ENCODE data around the gene FOSL1. TPM values are rescaled to one million over a fixed set of nuclear protein-coding genes. Genes with fewer than 3 reads are reported as not detected.

FOSL1 gene
- total and polyA plus RNA-seq, 4 donors = 0.17 to 0.20 TPM; not detected in 2

DNA sequence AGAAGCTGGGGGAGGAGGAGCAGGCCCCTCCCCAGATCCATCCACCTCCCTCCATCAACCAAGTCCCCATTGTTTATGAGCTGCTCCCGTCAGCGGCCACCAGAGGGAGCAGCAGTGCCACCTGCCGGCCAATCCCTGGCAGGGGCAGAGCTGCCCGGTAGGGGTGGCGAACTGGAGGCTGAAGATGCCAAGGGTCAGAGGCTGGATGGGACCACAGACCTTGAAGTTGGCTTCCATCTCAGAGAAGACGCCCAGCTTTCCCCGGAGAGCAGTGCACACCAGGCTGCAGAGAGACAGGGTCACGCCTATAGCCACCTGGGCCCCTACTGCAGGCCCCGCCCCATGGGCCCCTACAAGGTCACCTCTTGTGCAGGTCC, 15.5 kb downstream of the FOSL1 start (continued):
- TF ChIP-seq, protein P1, sequence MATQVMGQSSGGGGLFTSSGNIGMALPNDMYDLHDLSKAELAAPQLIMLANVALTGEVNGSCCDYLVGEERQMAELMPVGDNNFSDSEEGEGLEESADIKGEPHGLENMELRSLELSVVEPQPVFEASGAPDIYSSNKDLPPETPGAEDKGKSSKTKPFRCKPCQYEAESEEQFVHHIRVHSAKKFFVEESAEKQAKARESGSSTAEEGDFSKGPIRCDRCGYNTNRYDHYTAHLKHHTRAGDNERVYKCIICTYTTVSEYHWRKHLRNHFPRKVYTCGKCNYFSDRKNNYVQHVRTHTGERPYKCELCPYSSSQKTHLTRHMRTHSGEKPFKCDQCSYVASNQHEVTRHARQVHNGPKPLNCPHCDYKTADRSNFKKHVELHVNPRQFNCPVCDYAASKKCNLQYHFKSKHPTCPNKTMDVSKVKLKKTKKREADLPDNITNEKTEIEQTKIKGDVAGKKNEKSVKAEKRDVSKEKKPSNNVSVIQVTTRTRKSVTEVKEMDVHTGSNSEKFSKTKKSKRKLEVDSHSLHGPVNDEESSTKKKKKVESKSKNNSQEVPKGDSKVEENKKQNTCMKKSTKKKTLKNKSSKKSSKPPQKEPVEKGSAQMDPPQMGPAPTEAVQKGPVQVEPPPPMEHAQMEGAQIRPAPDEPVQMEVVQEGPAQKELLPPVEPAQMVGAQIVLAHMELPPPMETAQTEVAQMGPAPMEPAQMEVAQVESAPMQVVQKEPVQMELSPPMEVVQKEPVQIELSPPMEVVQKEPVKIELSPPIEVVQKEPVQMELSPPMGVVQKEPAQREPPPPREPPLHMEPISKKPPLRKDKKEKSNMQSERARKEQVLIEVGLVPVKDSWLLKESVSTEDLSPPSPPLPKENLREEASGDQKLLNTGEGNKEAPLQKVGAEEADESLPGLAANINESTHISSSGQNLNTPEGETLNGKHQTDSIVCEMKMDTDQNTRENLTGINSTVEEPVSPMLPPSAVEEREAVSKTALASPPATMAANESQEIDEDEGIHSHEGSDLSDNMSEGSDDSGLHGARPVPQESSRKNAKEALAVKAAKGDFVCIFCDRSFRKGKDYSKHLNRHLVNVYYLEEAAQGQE (IDR thresholded peaks at IDR 0.05) = no peak

DNA sequence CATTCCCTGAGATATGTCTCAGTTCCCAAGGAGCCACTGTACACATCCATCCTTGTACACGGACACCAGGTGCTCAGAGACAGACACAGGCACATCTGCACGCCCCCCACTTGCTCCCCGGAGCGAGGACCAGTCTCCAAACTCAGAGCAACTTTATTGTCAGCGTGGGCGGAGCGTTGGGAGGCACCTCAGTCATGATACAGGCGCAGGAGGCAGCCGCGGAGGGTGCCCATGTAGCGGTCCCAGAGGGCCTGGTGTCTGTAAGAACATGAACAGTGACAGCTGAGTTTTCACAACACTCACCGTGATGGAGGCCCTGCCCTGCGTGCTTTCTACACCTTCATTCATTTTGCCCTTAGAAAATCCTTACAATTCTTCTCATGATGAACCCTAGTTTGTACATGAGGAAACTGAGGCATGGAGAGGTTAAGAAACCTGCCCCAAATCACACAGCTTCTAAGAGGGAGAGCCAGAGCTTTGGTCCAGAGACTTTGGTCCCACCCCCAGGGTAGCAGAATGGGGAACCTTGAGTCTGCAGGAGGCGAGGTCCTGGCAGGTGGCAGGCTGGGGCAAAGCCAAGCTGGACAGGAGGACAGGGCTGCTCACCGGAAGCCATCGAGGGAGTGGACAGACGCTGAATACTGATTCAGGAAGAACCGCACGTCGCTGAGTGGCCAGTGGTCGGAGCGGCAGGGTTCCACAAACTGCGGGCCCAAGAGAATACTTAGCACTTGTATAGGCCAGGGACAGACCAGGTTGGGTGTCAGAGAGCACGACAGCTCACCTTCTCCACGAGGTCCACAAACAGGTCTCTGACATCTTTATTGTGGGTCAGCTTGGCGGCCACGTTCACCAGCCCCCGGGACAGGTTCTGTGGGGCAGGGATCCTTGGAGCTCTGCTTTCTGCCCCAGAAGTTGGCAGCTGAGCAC, 16.1 kb downstream of the FOSL1 start:
- no peak overlapping the region for H3K4me3 ChIP-seq (ENCODE audit: low read depth in 1 of 3, low read length in 3 of 3)
- WGBS = 87% methylated on average over 28 of the region's 28 CpGs
- H3K27ac ChIP-seq (ENCODE audit: low read depth in 1 of 2, low read length in 2 of 2) = no peak overlapping the region
- H3K4me1 ChIP-seq (ENCODE audit: control insufficient read depth in 4 of 4, insufficient read depth in 4 of 4, low read length in 3 of 4) = peaks cover 5 to 25% (median 12%) of the 10 kb centered on the region in 4 donors
- H3K36me3 ChIP-seq (ENCODE audit: control insufficient read depth in 4 of 4, insufficient read depth in 3 of 4, low read depth in 1 of 4, low read length in 3 of 4) = peaks cover 2 to 12% (median 3%) of the 10 kb centered on the region in 4 donors
- H3K9ac ChIP-seq (ENCODE audit: low read depth in 1 of 2, low read length in 2 of 2) = no peak overlapping the region
- TF ChIP-seq RAD21 (IDR thresholded peaks at IDR 0.05) = no peak
- TF ChIP-seq, protein P1 (IDR thresholded peaks at IDR 0.05) = no peak
- no peak for DNase-seq (ENCODE audit: low spot score)
- H3K27me3 ChIP-seq (ENCODE audit: control insufficient read depth in 4 of 4, insufficient read depth in 4 of 4, low read length in 3 of 4) = no peaks in the 10 kb centered on the region
- no peaks in the 10 kb centered on the region for H3K9me3 ChIP-seq (ENCODE audit: control insufficient read depth in 4 of 4, low read length in 3 of 4)

DNA sequence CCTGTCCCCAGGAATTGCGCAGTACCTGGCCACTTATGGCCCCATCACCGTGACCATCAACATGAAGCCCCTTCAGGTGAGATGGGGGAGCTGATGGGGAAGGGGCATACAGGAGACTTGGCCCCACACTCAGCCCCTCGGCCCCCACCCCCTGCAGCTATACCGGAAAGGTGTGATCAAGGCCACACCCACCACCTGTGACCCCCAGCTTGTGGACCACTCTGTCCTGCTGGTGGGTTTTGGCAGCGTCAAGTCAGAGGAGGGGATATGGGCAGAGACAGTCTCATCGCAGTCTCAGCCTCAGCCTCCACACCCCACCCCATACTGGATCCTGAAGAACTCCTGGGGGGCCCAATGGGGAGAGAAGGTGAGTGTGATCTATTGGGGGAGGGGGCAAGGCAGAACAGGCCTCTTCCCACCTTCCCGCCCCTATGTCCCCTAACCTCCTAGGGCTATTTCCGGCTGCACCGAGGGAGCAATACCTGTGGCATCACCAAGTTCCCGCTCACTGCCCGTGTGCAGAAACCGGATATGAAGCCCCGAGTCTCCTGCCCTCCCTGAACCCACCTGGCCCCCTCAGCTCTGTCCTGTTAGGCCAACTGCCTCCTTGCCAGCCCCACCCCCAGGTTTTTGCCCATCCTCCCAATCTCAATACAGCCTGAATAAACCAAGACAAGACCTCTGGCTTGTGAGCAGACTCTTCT, 17.0 kb downstream of the FOSL1 start:
- Histone ChIP-seq H3K36me3 (ENCODE audit: control insufficient read depth in 4 of 4, insufficient read depth in 3 of 4, low read depth in 1 of 4, low read length in 3 of 4) (peaks cover 2 to 12% (median 3%) of the 10 kb centered on the region in 4 donors), H3K4me3 (ENCODE audit: low read depth in 1 of 3, low read length in 3 of 3) (no peak overlapping the region), H3K9me3 (ENCODE audit: control insufficient read depth in 4 of 4, low read length in 3 of 4) (no peaks in the 10 kb centered on the region), H3K27ac (ENCODE audit: low read depth in 1 of 2, low read length in 2 of 2) (no peak overlapping the region), H3K9ac (ENCODE audit: low read depth in 1 of 2, low read length in 2 of 2) (no peak overlapping the region), H3K27me3 (ENCODE audit: control insufficient read depth in 4 of 4, insufficient read depth in 4 of 4, low read length in 3 of 4) (no peaks in the 10 kb centered on the region), H3K4me1 (ENCODE audit: control insufficient read depth in 4 of 4, insufficient read depth in 4 of 4, low read length in 3 of 4) (peaks cover 5 to 19% (median 9%) of the 10 kb centered on the region in 4 donors)
- 94% methylated on average over 13 of the region's 13 CpGs for WGBS
- DNase-seq (ENCODE audit: low spot score) = no peak
- TF ChIP-seq JUND (IDR thresholded peaks at IDR 0.05) (no peak), HNF4G (IDR thresholded peaks at IDR 0.05) (no peak), SP1 (IDR thresholded peaks at IDR 0.05) (no peak), TAF1 (conservative IDR thresholded peaks at IDR 0.05) (no peak), HNF4A (conservative IDR thresholded peaks at IDR 0.05) (no peak), FOXA1 (IDR thresholded peaks at IDR 0.05) (no peak), NR2F2 (IDR thresholded peaks at IDR 0.05) (no peak), RXRA (IDR thresholded peaks at IDR 0.05) (no peak), YY1 (IDR thresholded peaks at IDR 0.05) (no peak)
- TF ChIP-seq, protein P2, sequence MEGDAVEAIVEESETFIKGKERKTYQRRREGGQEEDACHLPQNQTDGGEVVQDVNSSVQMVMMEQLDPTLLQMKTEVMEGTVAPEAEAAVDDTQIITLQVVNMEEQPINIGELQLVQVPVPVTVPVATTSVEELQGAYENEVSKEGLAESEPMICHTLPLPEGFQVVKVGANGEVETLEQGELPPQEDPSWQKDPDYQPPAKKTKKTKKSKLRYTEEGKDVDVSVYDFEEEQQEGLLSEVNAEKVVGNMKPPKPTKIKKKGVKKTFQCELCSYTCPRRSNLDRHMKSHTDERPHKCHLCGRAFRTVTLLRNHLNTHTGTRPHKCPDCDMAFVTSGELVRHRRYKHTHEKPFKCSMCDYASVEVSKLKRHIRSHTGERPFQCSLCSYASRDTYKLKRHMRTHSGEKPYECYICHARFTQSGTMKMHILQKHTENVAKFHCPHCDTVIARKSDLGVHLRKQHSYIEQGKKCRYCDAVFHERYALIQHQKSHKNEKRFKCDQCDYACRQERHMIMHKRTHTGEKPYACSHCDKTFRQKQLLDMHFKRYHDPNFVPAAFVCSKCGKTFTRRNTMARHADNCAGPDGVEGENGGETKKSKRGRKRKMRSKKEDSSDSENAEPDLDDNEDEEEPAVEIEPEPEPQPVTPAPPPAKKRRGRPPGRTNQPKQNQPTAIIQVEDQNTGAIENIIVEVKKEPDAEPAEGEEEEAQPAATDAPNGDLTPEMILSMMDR (IDR thresholded peaks at IDR 0.05; ENCODE audit: low read depth, low read length, missing input control) = no peak
- TF ChIP-seq, protein P3, sequence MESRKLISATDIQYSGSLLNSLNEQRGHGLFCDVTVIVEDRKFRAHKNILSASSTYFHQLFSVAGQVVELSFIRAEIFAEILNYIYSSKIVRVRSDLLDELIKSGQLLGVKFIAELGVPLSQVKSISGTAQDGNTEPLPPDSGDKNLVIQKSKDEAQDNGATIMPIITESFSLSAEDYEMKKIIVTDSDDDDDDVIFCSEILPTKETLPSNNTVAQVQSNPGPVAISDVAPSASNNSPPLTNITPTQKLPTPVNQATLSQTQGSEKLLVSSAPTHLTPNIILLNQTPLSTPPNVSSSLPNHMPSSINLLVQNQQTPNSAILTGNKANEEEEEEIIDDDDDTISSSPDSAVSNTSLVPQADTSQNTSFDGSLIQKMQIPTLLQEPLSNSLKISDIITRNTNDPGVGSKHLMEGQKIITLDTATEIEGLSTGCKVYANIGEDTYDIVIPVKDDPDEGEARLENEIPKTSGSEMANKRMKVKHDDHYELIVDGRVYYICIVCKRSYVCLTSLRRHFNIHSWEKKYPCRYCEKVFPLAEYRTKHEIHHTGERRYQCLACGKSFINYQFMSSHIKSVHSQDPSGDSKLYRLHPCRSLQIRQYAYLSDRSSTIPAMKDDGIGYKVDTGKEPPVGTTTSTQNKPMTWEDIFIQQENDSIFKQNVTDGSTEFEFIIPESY (IDR thresholded peaks at IDR 0.05) = no peak
- TF ChIP-seq, protein P4, sequence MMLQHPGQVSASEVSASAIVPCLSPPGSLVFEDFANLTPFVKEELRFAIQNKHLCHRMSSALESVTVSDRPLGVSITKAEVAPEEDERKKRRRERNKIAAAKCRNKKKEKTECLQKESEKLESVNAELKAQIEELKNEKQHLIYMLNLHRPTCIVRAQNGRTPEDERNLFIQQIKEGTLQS (IDR thresholded peaks at IDR 0.05) = no peak

Measured in liver (tissue), 9 donors.